ENCODE measurements around the gene B3GAT2. TPM values are rescaled to one million over a fixed set of nuclear protein-coding genes. Genes with fewer than 3 reads are reported as not detected.

The B3GAT2 gene
- total RNA-seq, 2 donors from 2014 or later: 0.31 to 0.42 TPM

- Histone ChIP-seq H3K27me3 (ENCODE audit: control insufficient read depth, insufficient read depth, low read length, poor library complexity, severe bottlenecking) (no peaks in the 10 kb centered on the region), H3K4me3 (ENCODE audit: low read length) (no peak overlapping the region), H3K9me3 (ENCODE audit: control insufficient read depth, low read length) (no peaks in the 10 kb centered on the region), H3K36me3 (ENCODE audit: control insufficient read depth, insufficient read depth, low read length) (no peaks in the 10 kb centered on the region), H3K27ac (ENCODE audit: low read depth, low read length) (no peak overlapping the region), H3K9ac (ENCODE audit: extremely low read depth, low read length, poor library complexity, severe bottlenecking) (no peak overlapping the region), H3K4me1 (ENCODE audit: control insufficient read depth, insufficient read depth, low read length) (no peaks in the 10 kb centered on the region)
- Mint-ChIP-seq H3K4me1 (peaks cover 8% of the 10 kb centered on the region), H3K9me3 (no peaks in the 10 kb centered on the region), H3K36me3 (ENCODE audit: low read depth) (no peaks in the 10 kb centered on the region), H3K4me3 (no peak overlapping the region), H3K27me3 (ENCODE audit: insufficient read depth) (peaks cover 2% of the 10 kb centered on the region), H3K27ac (no peak overlapping the region)
- WGBS, 2 experiments (ENCODE audit: insufficient coverage in 1 of 2, insufficient read length in 1 of 2): 97 to 98% methylated on average over 4 to 5 of the region's 5 CpGs
- no peak for TF ChIP-seq CTCF (conservative IDR thresholded peaks at IDR 0.05)
- no peak for DNase-seq
Measured at GRCh38 chr6:70879496-70879895, 77.4 kb downstream of the B3GAT2 start.

GRCh38 chr6:70874181-70874913 is 82.5 kb downstream of the B3GAT2 start:
- Histone ChIP-seq H3K4me1 (ENCODE audit: control insufficient read depth, insufficient read depth, low read length) (no peaks in the 10 kb centered on the region), H3K27me3 (ENCODE audit: control insufficient read depth, insufficient read depth, low read length, poor library complexity, severe bottlenecking) (no peaks in the 10 kb centered on the region), H3K36me3 (ENCODE audit: control insufficient read depth, insufficient read depth, low read length) (no peaks in the 10 kb centered on the region), H3K4me3 (ENCODE audit: low read length) (no peak overlapping the region), H3K27ac (ENCODE audit: low read depth, low read length) (no peak overlapping the region), H3K9me3 (ENCODE audit: control insufficient read depth, low read length) (peaks cover 20% of the 10 kb centered on the region), H3K9ac (ENCODE audit: extremely low read depth, low read length, poor library complexity, severe bottlenecking) (no peak overlapping the region)
- DNase-seq: no peak
- peaks cover 28% of the 10 kb centered on the region for H3K9me3 Mint-ChIP-seq
- TF ChIP-seq CTCF (conservative IDR thresholded peaks at IDR 0.05): no peak
- peaks cover 11% of the 10 kb centered on the region for H3K4me1 Mint-ChIP-seq
- H3K27me3 Mint-ChIP-seq (ENCODE audit: insufficient read depth): no peaks in the 10 kb centered on the region
- H3K36me3 Mint-ChIP-seq (ENCODE audit: low read depth): peaks cover 7% of the 10 kb centered on the region
- H3K27ac Mint-ChIP-seq: no peak overlapping the region
- WGBS, 2 experiments (ENCODE audit: insufficient coverage in 1 of 2, insufficient read length in 1 of 2): 74 to 75% methylated on average over 3 of the region's 3 CpGs
- no peak overlapping the region for H3K4me3 Mint-ChIP-seq

- no peaks in the 10 kb centered on the region for H3K4me1 ChIP-seq (ENCODE audit: control insufficient read depth, insufficient read depth, low read length)
- DNase-seq: no peak
- peaks cover 20% of the 10 kb centered on the region for H3K9me3 ChIP-seq (ENCODE audit: control insufficient read depth, low read length)
- Mint-ChIP-seq H3K9me3 (peaks cover 28% of the 10 kb centered on the region), H3K36me3 (ENCODE audit: low read depth) (peaks cover 7% of the 10 kb centered on the region), H3K4me1 (peaks cover 11% of the 10 kb centered on the region), H3K27me3 (ENCODE audit: insufficient read depth) (no peaks in the 10 kb centered on the region), H3K4me3 (no peak overlapping the region), H3K27ac (no peak overlapping the region)
- H3K27ac ChIP-seq (ENCODE audit: low read depth, low read length): no peak overlapping the region
- H3K27me3 ChIP-seq (ENCODE audit: control insufficient read depth, insufficient read depth, low read length, poor library complexity, severe bottlenecking): no peaks in the 10 kb centered on the region
- no peak for TF ChIP-seq CTCF (conservative IDR thresholded peaks at IDR 0.05)
- no peak overlapping the region for H3K9ac ChIP-seq (ENCODE audit: extremely low read depth, low read length, poor library complexity, severe bottlenecking)
- WGBS, 2 experiments (ENCODE audit: insufficient coverage in 1 of 2, insufficient read length in 1 of 2): 100% methylated on average over 1 of the region's 2 CpGs; no CpG with 5 or more reads in 1 of the 2 experiments
- no peak overlapping the region for H3K4me3 ChIP-seq (ENCODE audit: low read length)
- H3K36me3 ChIP-seq (ENCODE audit: control insufficient read depth, insufficient read depth, low read length): no peaks in the 10 kb centered on the region
Measured at GRCh38 chr6:70872469-70872868, 84.4 kb downstream of the B3GAT2 start.
